Effector memory CD8-positive, alpha-beta T cell (primary cell): ENCODE measurements around the gene SIN3A.
A peak's percentile ranks its signal among the peaks of the same experiment; 100 is the strongest.
"Not testable (repeated sequence)": the region's sequence is repeated elsewhere in the genome, so short reads cannot be mapped to it uniquely, and the experiment has no call there.

Source experiments
- ATAC-seq: fragments of 150-1000 bp; cut with Tn5 transposase; replicated peaks from 2 replicates; pipeline ENCODE4 v1.10.0; 2021; ENCODE audit warnings: mild to moderate bottlenecking, moderate library complexity
- DNase-seq, 3 experiments: peaks; one replicate each; pipeline ENCODE4 v3.0.0; 2021
- H3K27ac Mint-ChIP-seq, 2 donors: one replicate each; pipeline ENCODE4 v1.8.0; 2022; ENCODE audit warnings: mild to moderate bottlenecking in 2 of 2, mixed read lengths in 2 of 2, moderate library complexity in 2 of 2
- H3K27me3 Mint-ChIP-seq, 2 donors: one replicate each; pipeline ENCODE4 v1.8.0; 2022; ENCODE audit warnings: mixed read lengths in 2 of 2
- H3K36me3 Mint-ChIP-seq: one replicate; pipeline ENCODE4 v1.8.0; 2022; ENCODE audit warnings: mild to moderate bottlenecking, moderate library complexity, mixed read lengths; ENCODE audit not compliant: insufficient read depth
- H3K4me1 Mint-ChIP-seq, 2 donors: one replicate each; pipeline ENCODE4 v1.8.0; 2022; ENCODE audit warnings: low read depth in 2 of 2, mixed read lengths in 2 of 2
- H3K4me3 Mint-ChIP-seq, 2 donors: one replicate each; pipeline ENCODE4 v1.8.0; 2022; ENCODE audit warnings: mild to moderate bottlenecking in 2 of 2, mixed read lengths in 2 of 2, moderate library complexity in 2 of 2
- H3K9me3 Mint-ChIP-seq, 2 donors: one replicate each; pipeline ENCODE4 v1.8.0; 2022; ENCODE audit warnings: mixed read lengths in 2 of 2

Gene SIN3A

DNA sequence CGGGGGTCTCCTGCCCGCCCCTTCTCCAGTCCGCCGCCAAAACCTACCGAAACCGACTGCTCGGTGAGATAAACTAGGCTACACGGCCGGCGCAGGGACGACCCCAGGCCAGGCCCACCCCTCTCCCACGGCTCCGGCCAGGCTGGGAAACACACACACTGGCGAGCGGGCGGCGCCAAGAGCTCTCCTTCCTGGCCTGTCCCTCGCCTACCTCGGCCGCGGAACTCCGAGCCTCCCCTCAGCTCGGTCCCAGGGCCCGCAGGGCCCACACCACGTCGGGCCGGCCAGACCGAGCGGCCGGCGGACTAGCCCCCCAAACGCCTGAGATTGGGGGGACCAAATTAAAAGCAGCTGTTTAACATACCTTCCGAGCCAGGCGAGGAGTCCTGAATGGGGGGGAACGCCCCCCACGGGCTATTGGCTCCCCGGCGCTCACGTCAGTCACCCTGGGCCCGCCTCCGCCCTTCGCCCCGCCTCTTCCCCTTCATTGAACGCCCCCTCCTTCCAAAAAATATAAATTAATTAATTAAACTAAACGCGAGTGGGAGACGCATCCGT, 4.0 kb upstream of the SIN3A start:
- H3K27ac Mint-ChIP-seq, result peak overlapping the region; percentile 97

GRCh38 chr15:75454471-75455378, 3.2 kb upstream of the SIN3A start:
- no peaks in the 10 kb centered on the region for H3K9me3 Mint-ChIP-seq
- H3K4me1 Mint-ChIP-seq, result peaks cover 27 to 33% of the 10 kb centered on the region in 2 donors
- H3K27me3 Mint-ChIP-seq, result no peaks in the 10 kb centered on the region
- peak overlapping the region; percentile 97 for H3K27ac Mint-ChIP-seq
- peak; percentile 7 for ATAC-seq
- DNase-seq, result peak; percentile 73 to 78 (median 77)
- H3K36me3 Mint-ChIP-seq, result peaks cover 49% of the 10 kb centered on the region
- peak overlapping the region; percentile 99 for H3K4me3 Mint-ChIP-seq

More for the DNA sequence above, 4.0 kb upstream of the SIN3A start:
- peaks cover 46% of the 10 kb centered on the region for H3K36me3 Mint-ChIP-seq
- H3K27me3 Mint-ChIP-seq, result no peaks in the 10 kb centered on the region
- peak; percentile 84 to 88 (median 88) for DNase-seq
- no peaks in the 10 kb centered on the region for H3K9me3 Mint-ChIP-seq
- peaks cover 20 to 27% of the 10 kb centered on the region in 2 donors for H3K4me1 Mint-ChIP-seq
- H3K4me3 Mint-ChIP-seq, result peak overlapping the region; percentile 99
- peak; percentile 9 for ATAC-seq

DNA sequence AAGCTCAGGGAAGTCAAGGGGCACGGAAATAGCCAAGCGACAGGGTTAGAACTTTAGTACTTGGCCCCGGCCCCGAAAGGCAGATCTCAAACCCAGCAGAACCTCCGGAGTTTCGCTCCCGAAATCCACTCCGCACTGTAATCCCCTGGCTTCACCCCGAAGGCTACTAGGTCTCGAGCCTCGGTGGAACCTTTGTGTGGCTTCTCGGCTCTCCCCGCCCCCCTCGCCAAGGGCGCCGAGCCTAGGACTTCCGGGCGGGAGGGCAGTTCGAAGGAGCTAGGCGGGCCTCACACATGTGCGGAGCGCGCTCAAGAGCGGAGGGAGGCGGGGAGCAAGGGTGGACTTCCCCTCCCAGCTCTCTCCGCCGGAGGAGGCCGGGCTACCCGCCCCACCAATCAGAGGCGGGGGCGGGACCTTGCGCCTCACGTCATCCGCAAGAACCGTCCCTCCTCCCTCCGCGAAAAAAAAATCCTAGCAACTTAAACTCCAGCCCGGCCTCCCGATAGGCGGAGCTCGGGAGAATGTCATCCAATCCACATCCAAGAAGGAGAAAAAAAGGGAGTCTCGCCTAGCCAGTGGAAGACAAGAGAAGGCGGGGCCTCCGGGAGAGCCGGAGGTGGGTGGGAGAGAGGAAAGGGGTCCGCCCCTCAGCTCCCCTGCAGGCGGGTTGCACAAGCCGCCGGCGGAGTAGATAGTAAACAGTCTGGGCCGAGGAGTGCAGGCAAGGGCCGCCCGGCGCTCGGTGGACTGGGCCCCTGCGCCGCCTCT, 2.4 kb upstream of the SIN3A start:
- ATAC-seq, result peak; percentile 41
- Mint-ChIP-seq H3K27ac (peak overlapping the region; percentile 97), H3K36me3 (peaks cover 49% of the 10 kb centered on the region), H3K27me3 (no peaks in the 10 kb centered on the region), H3K9me3 (no peaks in the 10 kb centered on the region), H3K4me3 (peak overlapping the region; percentile 99), H3K4me1 (peaks cover 34 to 38% of the 10 kb centered on the region in 2 donors)
- DNase-seq, result peak; percentile 94 to 97 (median 95)

DNA sequence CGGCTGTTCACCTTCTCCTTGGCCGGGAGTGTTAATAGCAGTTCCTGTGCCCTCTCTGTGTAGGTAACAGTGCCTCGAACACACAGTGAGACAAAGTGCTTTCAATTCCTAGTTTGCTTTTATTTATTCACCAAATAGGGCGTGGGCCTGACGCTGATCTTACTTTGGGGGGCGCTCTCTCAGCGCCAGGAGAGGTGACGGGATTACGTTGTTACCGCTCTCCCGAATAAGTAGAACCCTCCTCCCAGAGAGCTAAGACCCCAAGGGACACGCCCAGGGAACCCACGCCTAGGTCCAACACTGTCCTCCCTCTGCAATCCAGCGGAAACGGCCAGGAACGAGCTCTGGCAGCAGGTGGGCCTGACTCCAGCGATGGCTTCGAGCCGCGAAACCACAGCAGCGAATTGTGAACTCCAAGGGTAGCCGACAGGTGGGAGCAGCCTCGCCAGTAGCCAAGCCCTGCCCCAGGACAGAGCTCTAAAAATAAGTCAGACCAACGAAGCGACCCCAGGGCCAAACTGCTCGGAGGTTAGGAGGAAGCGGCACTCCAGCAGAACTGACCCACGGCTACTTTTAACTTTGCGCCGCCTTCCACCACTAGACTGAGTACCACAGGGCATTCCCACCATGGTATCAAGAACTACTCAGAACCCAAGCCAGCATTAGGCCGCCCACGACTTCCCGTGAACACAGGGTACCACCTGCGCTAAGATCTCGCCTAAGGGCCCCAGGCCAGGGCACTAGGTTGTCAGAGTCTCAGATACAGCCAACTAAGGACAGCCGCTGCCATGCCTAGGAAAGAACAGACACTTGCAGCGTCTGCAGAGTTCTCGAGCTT, 1.6 kb upstream of the SIN3A start:
- Mint-ChIP-seq H3K36me3 (peaks cover 51% of the 10 kb centered on the region), H3K9me3 (no peaks in the 10 kb centered on the region), H3K4me1 (peaks cover 38 to 41% of the 10 kb centered on the region in 2 donors), H3K27ac (peak overlapping the region; percentile 97), H3K27me3 (no peaks in the 10 kb centered on the region), H3K4me3 (peak overlapping the region; percentile 99)
- DNase-seq (peak; percentile 20 to 30 (median 21)), ATAC-seq (no peak)

DNA sequence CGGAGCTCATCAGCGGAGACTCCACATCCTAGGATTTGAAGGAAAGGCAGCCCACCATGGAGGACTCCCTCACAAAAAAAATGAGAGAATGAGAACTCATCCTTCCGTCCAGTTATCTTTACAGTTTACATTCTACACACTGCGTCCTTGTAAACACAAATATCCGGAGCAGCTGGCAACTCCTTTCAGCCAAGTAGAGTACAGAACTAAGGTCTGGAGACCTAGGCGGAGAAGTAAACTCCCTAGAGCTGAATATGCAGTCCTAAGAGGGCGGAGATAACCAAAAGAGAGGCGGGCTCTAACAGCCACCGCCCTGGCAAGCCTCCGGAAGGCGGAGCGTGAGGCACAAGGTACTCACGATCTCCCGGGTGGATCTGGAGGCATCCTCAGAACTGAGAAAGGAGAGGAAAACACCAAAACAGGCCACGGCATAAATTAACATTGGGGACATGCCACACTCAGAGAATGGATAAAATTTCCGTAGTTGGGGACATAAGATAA, 924 bp upstream of the SIN3A start:
- no peaks in the 10 kb centered on the region for H3K9me3 Mint-ChIP-seq
- peak; percentile 8 for ATAC-seq
- H3K4me1 Mint-ChIP-seq, result peaks cover 38 to 45% of the 10 kb centered on the region in 2 donors
- peak; percentile 72 to 78 (median 72) for DNase-seq
- peak overlapping the region; percentile 99 for H3K4me3 Mint-ChIP-seq
- peak overlapping the region; percentile 97 for H3K27ac Mint-ChIP-seq
- H3K36me3 Mint-ChIP-seq, result peaks cover 55% of the 10 kb centered on the region
- H3K27me3 Mint-ChIP-seq, result no peaks in the 10 kb centered on the region

DNA sequence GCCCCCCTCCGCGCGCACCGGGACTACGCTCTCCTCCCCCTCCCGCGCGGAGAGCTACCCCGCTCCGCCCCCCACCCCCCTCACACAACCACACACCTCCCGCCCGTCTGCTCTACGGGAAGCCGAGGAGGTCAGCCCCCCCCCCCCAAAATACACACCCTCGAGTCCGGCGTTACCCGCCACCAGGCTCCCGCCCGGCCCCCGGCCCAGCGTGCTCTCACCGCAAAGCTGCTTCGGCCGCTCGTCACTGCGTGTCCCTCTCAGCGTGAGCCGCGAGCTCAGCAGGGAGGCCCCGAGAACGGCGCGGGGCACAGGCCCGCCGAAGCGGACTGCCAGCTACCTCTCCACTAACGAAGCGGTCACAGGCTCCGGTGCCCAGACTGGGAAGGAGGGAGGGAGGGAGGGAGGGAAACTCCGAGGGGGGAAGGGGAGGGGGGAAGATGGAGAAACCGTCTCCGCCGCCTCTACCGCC, 252 bp downstream of the SIN3A start:
- H3K27ac Mint-ChIP-seq, result peak overlapping the region; percentile 97
- H3K9me3 Mint-ChIP-seq, result no peaks in the 10 kb centered on the region
- H3K4me3 Mint-ChIP-seq, result peak overlapping the region; percentile 99
- peaks cover 54% of the 10 kb centered on the region for H3K36me3 Mint-ChIP-seq
- no peaks in the 10 kb centered on the region for H3K27me3 Mint-ChIP-seq
- H3K4me1 Mint-ChIP-seq, result peaks cover 42 to 52% of the 10 kb centered on the region in 2 donors
- no peak for ATAC-seq
- DNase-seq, result no peak

GRCh38 chr15:75450307-75451201, 936 bp downstream of the SIN3A start:
- H3K27me3 Mint-ChIP-seq, result no peaks in the 10 kb centered on the region
- H3K9me3 Mint-ChIP-seq, result no peaks in the 10 kb centered on the region
- H3K4me1 Mint-ChIP-seq, result peaks cover 45 to 56% of the 10 kb centered on the region in 2 donors
- H3K4me3 Mint-ChIP-seq, result peak overlapping the region; percentile 99
- H3K27ac Mint-ChIP-seq, result peak overlapping the region; percentile 97
- peak; percentile 34 for ATAC-seq
- peak; percentile 90 to 91 (median 90) for DNase-seq
- H3K36me3 Mint-ChIP-seq, result peaks cover 52% of the 10 kb centered on the region

DNA sequence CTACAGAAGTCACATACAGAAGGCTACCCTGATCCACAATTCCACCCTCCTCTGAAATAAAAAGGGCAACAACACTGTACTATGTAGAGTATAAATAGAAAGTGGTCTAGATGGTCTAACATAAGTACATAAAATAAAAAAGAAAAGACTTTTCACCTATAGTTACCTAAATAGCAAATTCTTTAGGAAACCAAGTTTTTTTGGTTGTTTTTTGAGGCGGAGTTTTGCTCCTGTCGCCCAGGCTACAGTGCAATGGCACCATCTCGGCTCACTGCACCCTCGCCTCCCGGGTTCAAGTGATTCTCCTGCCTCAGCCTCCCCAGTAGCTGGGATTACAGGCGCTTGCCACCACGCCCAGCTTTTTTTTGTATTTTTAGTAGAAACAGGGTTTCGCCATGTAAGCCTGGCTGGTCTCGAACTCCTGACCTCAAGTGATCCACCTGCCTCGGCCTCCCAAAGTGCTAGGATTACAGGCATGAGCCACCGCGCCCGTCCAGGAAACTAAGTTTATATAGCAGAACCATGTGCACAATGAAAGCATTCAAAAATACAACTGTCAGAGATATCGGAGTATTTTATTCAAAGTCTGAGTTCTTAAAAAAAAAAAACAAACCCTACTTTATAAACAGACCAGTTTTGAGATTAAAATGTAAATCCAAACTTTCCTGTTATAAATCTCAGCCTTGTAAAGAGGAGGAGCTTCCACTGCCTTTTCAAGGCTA, 1.7 kb downstream of the SIN3A start:
- DNase-seq (no peak), ATAC-seq (no peak)
- H3K36me3 Mint-ChIP-seq, result peaks cover 44% of the 10 kb centered on the region
- peak overlapping the region; percentile 97 for H3K27ac Mint-ChIP-seq
- no peaks in the 10 kb centered on the region for H3K27me3 Mint-ChIP-seq
- H3K4me1 Mint-ChIP-seq, result peaks cover 45 to 56% of the 10 kb centered on the region in 2 donors
- no peaks in the 10 kb centered on the region for H3K9me3 Mint-ChIP-seq
- H3K4me3 Mint-ChIP-seq, result peak overlapping the region; percentile 99

DNA sequence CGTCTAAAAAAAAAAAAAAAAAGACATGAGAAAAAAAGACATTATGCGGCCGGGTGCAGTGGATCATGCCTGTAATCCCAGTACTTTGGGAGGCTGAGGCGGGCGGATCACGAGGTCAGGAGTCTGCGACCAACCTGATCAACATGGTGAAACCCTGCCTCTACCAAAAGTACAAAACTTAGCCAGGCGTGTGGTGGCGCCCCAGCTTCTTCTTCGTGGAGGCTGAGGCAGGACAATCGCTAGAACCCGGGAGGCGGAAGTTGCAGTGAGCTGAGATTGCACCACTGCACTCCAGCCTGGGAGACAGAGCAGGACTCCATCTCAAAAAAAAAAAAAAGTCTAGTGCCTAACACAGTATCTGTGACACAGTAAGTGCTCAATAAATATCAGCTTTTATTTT, 3.3 kb downstream of the SIN3A start:
- H3K27ac Mint-ChIP-seq, result peak overlapping the region in 1 of 2 donors; percentile 19
- not testable (repeated sequence) for H3K9me3 Mint-ChIP-seq, ATAC-seq, DNase-seq, H3K4me3 Mint-ChIP-seq, H3K27me3 Mint-ChIP-seq
- peaks cover 40 to 56% of the 10 kb centered on the region in 2 donors for H3K4me1 Mint-ChIP-seq
- H3K36me3 Mint-ChIP-seq, result peaks cover 38% of the 10 kb centered on the region

GRCh38 chr15:75446151-75446550, 5.3 kb downstream of the SIN3A start:
- Mint-ChIP-seq H3K36me3 (peaks cover 44% of the 10 kb centered on the region), H3K9me3 (no peaks in the 10 kb centered on the region), H3K4me3 (peak overlapping the region; percentile 20 to 43), H3K4me1 (peaks cover 26 to 43% of the 10 kb centered on the region in 2 donors), H3K27me3 (no peaks in the 10 kb centered on the region), H3K27ac (peak overlapping the region; percentile 32 to 33)
- DNase-seq (no peak), ATAC-seq (no peak)

DNA sequence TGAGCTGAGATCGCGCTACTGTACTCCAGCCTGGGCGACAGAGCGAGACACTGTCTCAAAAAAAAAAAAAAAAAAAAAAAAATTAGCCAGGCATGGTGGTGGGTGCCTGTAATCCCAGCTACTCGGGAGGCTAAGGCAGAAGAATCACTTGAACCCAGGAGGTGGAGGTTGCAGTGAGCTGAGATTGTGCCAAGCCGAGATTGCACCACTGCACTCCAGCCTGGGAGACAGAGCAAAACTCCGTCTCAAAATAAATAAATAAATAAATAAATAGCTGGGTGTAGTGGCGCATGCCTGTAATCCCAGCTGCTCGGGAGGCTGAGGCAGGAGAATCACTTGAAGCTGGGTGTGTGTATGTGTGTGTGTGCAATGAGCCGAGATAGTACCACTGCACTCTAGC, 6.2 kb downstream of the SIN3A start:
- H3K9me3 Mint-ChIP-seq, ATAC-seq, H3K27me3 Mint-ChIP-seq, DNase-seq: not testable (repeated sequence)
- Mint-ChIP-seq H3K36me3 (peaks cover 43% of the 10 kb centered on the region), H3K27ac (peak overlapping the region in 1 of 2 donors; percentile 33), H3K4me1 (peaks cover 26 to 40% of the 10 kb centered on the region in 2 donors), H3K4me3 (peak overlapping the region in 1 of 2 donors; percentile 20)
